ENCODE data around the gene VSIG10L2.

Gene VSIG10L2

DNA sequence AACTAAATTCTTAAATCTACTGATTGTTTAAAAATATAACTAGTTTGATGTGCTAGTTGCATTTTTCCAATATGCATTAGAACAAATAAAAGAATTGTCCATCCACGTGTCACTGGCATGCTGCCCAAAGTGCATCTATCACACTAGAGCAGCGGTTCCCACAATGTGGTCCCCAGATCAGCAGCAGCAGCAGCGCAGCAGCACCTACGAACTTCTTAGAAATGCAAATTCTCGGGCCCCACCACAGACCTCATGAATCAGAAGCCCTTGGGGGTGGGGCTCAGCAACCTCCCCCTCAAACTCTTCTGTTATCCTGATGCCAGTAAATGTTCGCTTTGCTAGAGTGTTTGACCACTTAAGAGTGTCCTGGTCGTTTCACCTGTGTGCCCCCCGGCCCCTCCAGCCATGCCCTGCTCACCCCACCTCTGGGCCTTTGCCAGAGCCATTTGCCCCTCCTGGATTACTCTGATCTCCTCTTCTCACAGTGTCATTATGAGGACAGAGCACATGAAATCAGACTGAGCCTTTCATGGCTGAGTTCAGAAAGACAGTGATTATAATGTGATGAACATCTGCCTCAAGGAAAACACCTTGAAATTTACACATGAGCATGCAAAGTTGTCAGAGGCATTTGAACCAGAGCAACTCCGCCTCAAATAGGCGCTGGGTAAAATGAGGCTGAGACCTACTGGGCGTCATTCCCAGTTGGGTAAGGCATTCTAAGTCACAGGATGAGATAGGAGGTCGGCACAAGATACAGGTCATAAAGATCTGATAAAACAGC is 12.6 kb upstream of the VSIG10L2 start:
- no peak overlapping the region for H3K27ac ChIP-seq (ENCODE audit: extremely low read depth, low read depth, low read length)
- ChIA-PET POLR2A (no interaction called here), CTCF (interaction anchor here (1.1 to 2.8 kb wide), 3 partner anchors 9 to 260 kb away, joined by 5 to 11 read pairs (median 9); no protein-coding TSS in a partner anchor)

DNA sequence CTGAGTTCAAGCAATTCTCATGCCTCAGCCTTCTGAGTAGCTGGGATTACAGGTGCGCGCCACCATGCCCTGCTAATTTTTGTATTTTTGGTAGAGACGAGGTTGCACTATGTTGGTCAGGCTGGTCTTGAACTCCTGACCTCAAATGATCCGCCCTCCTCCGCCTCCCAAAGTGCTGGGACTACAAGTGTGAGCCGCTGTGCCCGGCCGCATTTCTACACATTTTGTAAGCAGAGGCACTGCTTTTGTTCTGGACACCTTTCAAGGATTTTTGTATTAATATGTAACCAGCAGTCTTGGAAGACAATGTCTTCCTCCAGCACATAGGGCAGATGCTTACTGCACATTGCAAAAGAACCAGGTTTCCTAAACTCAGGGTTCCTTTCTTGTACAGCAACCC is 11.4 kb upstream of the VSIG10L2 start:
- Histone ChIP-seq H3K27ac (ENCODE audit: extremely low read depth, low read depth, low read length) (no peak overlapping the region), H3K4me3 (ENCODE audit: low read depth, low read length) (no peak overlapping the region), H3K9me3 (ENCODE audit: control insufficient read depth, insufficient read depth, low read depth, low read length) (no peaks in the 10 kb centered on the region), H3K36me3 (ENCODE audit: control insufficient read depth in 2 of 2, insufficient read depth in 1 of 2, low read length in 2 of 2) (no peaks in the 10 kb centered on the region), H3K4me1 (ENCODE audit: control insufficient read depth, insufficient read depth, low read length) (no peaks in the 10 kb centered on the region)
- ChIA-PET CTCF (interaction anchor here (1.3 kb wide), 1 partner anchor 259 kb away, joined by 5 read pairs; no protein-coding TSS in a partner anchor), POLR2A (no interaction called here)
- TF ChIP-seq, protein P1, sequence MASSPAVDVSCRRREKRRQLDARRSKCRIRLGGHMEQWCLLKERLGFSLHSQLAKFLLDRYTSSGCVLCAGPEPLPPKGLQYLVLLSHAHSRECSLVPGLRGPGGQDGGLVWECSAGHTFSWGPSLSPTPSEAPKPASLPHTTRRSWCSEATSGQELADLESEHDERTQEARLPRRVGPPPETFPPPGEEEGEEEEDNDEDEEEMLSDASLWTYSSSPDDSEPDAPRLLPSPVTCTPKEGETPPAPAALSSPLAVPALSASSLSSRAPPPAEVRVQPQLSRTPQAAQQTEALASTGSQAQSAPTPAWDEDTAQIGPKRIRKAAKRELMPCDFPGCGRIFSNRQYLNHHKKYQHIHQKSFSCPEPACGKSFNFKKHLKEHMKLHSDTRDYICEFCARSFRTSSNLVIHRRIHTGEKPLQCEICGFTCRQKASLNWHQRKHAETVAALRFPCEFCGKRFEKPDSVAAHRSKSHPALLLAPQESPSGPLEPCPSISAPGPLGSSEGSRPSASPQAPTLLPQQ (tag by site-specific recombination; IDR thresholded peaks at IDR 0.05), result no peak
- no peak for TF ChIP-seq ZFP3 (tag by site-specific recombination; IDR thresholded peaks at IDR 0.05; ENCODE audit: low read depth)

More for the DNA sequence above, 12.6 kb upstream of the VSIG10L2 start:
- Histone ChIP-seq H3K4me3 (ENCODE audit: low read depth, low read length) (no peak overlapping the region), H3K9me3 (ENCODE audit: control insufficient read depth, insufficient read depth, low read depth, low read length) (no peaks in the 10 kb centered on the region), H3K36me3 (ENCODE audit: control insufficient read depth in 2 of 2, insufficient read depth in 1 of 2, low read length in 2 of 2) (no peaks in the 10 kb centered on the region), H3K4me1 (ENCODE audit: control insufficient read depth, insufficient read depth, low read length) (no peaks in the 10 kb centered on the region)
- TF ChIP-seq ZNF404 (tag by site-specific recombination; IDR thresholded peaks at IDR 0.05), result no peak

DNA sequence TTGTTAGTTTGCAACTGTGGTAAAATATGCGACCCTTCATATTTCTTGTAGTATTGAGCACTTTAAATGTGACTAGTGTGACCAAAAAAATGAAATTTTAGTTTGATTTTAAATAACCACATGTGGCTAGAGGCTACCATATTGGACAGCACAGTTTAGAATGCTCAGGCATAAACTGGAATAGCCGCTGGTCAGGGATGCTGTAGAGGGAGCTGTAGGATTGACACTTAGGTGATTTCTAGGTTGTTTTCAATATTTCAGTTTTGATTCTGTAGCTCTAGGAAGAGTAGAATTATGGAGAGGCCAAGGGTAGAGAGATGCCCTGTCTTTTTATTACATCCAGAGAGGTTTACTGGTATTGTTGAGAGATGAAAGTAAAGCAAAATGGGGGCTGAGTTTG is 10.8 kb upstream of the VSIG10L2 start:
- ChIA-PET POLR2A (no interaction called here), CTCF (interaction anchor here (1.1 to 1.3 kb wide), 3 partner anchors 124 to 260 kb away, joined by 3 to 5 read pairs (median 3); no protein-coding TSS in a partner anchor)
- no peaks in the 10 kb centered on the region for H3K4me1 ChIP-seq (ENCODE audit: control insufficient read depth, insufficient read depth, low read length)
- H3K36me3 ChIP-seq (ENCODE audit: control insufficient read depth in 2 of 2, insufficient read depth in 1 of 2, low read length in 2 of 2), result no peaks in the 10 kb centered on the region
- H3K4me3 ChIP-seq (ENCODE audit: low read depth, low read length), result no peak overlapping the region
- TF ChIP-seq ZNF292 (tag by site-specific recombination; IDR thresholded peaks at IDR 0.05; ENCODE audit: borderline replicate concordance, low read depth), result no peak
- TF ChIP-seq, protein P2, sequence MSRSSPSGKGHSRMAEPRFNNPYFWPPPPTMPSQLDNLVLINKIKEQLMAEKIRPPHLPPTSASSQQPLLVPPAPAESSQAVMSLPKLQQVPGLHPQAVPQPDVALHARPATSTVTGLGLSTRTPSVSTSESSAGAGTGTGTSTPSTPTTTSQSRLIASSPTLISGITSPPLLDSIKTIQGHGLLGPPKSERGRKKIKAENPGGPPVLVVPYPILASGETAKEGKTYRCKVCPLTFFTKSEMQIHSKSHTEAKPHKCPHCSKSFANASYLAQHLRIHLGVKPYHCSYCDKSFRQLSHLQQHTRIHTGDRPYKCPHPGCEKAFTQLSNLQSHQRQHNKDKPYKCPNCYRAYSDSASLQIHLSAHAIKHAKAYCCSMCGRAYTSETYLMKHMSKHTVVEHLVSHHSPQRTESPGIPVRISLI (tag by site-specific recombination; IDR thresholded peaks at IDR 0.05), result no peak
- no peak for TF ChIP-seq ZNF350 (tag by site-specific recombination; IDR thresholded peaks at IDR 0.05)
- TF ChIP-seq ZNF302 (tag by site-specific recombination; IDR thresholded peaks at IDR 0.05; ENCODE audit: low read depth), result no peak
- TF ChIP-seq ZNF202 (tag by site-specific recombination; IDR thresholded peaks at IDR 0.05; ENCODE audit: borderline replicate concordance), result no peak
- no peak for TF ChIP-seq ZNF555 (tag by site-specific recombination; conservative IDR thresholded peaks at IDR 0.05)
- no peak overlapping the region for H3K27ac ChIP-seq (ENCODE audit: extremely low read depth, low read depth, low read length)
- no peaks in the 10 kb centered on the region for H3K9me3 ChIP-seq (ENCODE audit: control insufficient read depth, insufficient read depth, low read depth, low read length)

DNA sequence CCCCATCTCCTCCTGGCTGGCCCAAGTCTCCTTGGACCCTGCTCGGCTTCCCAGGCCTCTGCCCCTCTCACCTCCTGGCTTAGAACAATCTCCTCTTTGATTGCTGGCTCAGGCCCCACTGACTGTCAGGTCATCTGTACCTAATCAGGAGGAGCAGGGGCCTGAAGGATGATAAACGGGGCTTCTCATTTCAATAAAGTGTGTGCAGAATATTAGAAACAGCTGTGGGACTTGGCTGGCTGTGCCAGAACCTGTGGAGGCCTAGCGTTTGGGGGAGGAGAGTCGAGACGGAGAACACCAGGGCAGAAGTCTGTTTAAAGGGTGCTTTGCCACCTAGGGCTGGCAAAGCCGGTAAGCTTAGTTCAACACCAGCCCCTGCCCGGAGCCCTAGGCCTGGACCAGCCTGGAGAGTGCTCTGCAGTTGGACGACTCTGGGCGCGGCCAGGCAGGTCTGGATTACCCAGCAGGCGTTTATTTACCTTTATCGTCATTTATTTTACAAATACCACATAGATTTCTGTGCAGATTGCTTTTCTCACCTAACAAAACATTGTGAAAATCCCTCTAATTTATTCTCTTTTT is 10.1 kb upstream of the VSIG10L2 start:
- Histone ChIP-seq H3K9me3 (ENCODE audit: control insufficient read depth, insufficient read depth, low read depth, low read length) (no peaks in the 10 kb centered on the region), H3K4me1 (ENCODE audit: control insufficient read depth, insufficient read depth, low read length) (no peaks in the 10 kb centered on the region), H3K36me3 (ENCODE audit: control insufficient read depth in 2 of 2, insufficient read depth in 1 of 2, low read length in 2 of 2) (no peaks in the 10 kb centered on the region), H3K4me3 (ENCODE audit: low read depth, low read length) (no peak overlapping the region), H3K27ac (ENCODE audit: extremely low read depth, low read depth, low read length) (no peak overlapping the region)
- ChIA-PET POLR2A (no interaction called here), CTCF (interaction anchor here (0.9 to 1.8 kb wide), 5 partner anchors 13 to 259 kb away, joined by 3 to 10 read pairs (median 3); no protein-coding TSS in a partner anchor)
- TF ChIP-seq, protein P3, sequence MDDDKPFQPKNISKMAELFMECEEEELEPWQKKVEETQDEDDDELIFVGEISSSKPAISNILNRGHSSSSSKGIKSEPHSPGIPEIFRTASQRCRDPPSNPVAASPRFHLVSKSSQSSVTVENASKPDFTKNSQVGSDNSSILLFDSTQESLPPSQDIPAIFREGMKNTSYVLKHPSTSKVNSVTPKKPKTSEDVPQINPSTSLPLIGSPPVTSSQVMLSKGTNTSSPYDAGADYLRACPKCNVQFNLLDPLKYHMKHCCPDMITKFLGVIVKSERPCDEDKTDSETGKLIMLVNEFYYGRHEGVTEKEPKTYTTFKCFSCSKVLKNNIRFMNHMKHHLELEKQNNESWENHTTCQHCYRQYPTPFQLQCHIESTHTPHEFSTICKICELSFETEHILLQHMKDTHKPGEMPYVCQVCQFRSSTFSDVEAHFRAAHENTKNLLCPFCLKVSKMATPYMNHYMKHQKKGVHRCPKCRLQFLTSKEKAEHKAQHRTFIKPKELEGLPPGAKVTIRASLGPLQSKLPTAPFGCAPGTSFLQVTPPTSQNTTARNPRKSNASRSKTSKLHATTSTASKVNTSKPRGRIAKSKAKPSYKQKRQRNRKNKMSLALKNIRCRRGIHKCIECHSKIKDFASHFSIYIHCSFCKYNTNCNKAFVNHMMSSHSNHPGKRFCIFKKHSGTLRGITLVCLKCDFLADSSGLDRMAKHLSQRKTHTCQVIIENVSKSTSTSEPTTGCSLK (tag by site-specific recombination; IDR thresholded peaks at IDR 0.05), result no peak
- TF ChIP-seq ZNF433 (tag by site-specific recombination; IDR thresholded peaks at IDR 0.05; ENCODE audit: low read depth) (no peak), ZXDB (tag by site-specific recombination; IDR thresholded peaks at IDR 0.05) (no peak), ZBTB17 (tag by site-specific recombination; IDR thresholded peaks at IDR 0.05) (0 out of 2 replicates have a peak, but pooled peaks have one; percentile 16), ZNF621 (tag by site-specific recombination; IDR thresholded peaks at IDR 0.05) (no peak)
- TF ChIP-seq, protein P4, sequence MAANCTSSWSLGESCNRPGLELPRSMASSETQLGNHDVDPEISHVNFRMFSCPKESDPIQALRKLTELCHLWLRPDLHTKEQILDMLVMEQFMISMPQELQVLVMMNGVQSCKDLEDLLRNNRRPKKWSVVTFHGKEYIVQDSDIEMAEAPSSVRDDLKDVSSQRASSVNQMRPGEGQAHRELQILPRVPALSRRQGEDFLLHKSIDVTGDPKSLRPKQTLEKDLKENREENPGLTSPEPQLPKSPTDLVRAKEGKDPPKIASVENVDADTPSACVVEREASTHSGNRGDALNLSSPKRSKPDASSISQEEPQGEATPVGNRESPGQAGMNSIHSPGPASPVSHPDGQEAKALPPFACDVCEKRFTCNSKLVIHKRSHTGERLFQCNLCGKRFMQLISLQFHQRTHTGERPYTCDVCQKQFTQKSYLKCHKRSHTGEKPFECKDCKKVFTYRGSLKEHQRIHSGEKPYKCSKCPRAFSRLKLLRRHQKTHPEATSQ (tag by site-specific recombination; IDR thresholded peaks at IDR 0.05), result no peak
- TF ChIP-seq, protein P5, sequence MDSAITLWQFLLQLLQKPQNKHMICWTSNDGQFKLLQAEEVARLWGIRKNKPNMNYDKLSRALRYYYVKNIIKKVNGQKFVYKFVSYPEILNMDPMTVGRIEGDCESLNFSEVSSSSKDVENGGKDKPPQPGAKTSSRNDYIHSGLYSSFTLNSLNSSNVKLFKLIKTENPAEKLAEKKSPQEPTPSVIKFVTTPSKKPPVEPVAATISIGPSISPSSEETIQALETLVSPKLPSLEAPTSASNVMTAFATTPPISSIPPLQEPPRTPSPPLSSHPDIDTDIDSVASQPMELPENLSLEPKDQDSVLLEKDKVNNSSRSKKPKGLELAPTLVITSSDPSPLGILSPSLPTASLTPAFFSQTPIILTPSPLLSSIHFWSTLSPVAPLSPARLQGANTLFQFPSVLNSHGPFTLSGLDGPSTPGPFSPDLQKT (IDR thresholded peaks at IDR 0.05; ENCODE audit: borderline replicate concordance, low read depth, low read length), result no peak
